SK-N-SH (cell line): ENCODE data around the gene BCAT1. TPM values are rescaled to one million over a fixed set of nuclear protein-coding genes. Genes with fewer than 3 reads are reported as not detected.

ENCODE experiments used
- CTCF ChIA-PET: fragments of 300-600, 350-600 bp; formaldehyde crosslinking; extraction: SDS; loops from one replicate; lab custom pipeline; 2021; lab: Yijun Ruan, JAX
- POLR2A ChIA-PET: fragments of 350-600 bp; sonication (Branson Sonifier 250); formaldehyde crosslinking; extraction: SDS; loops from one replicate; lab custom pipeline; 2020; ENCODE audit warnings: antibody characterized with exemption, inconsistent platforms; lab: Yijun Ruan, JAX
- DNase-seq: peaks from one replicate; pipeline ENCODE4 v3.0.0; 2012
- H2AFZ ChIP-seq: fragments of 200-600 bp; sonication (generic); 2 replicates; pipeline ENCODE4 v1.8.1; 2016; ENCODE audit warnings: antibody characterized with exemption, mild to moderate bottlenecking, low read depth
- H3F3A ChIP-seq: fragments of 200-600 bp; sonication (generic); replicated peaks from 2 replicates; pipeline ENCODE3; 2016; ENCODE audit warnings: antibody characterized with exemption, mild to moderate bottlenecking; ENCODE audit not compliant: insufficient read depth
- H3K27ac ChIP-seq, 2 experiments: fragments of 200-500 bp in 1 of 2; fragments of 200-600 bp in 1 of 2; sonication (Bioruptor generic) in 1 of 2; sonication (generic), shearing (Covaris generic) in 1 of 2; 2 replicates each; pipeline versions ENCODE4 v1.5.1 to v1.6.1; 2014 to 2016; ENCODE audit warnings: low read depth in 2 of 2, inconsistent platforms in 1 of 2, low read length in 1 of 2, mild to moderate bottlenecking in 1 of 2, mixed read lengths in 1 of 2
- H3K27me3 ChIP-seq: fragments of 200-600 bp; sonication (generic), shearing (Covaris generic); 2 replicates; pipeline ENCODE4 v1.6.1; 2016; ENCODE audit warnings: mixed run types; ENCODE audit not compliant: insufficient read depth
- H3K36me3 ChIP-seq, 2 experiments: fragments of 200-500 bp in 1 of 2; fragments of 200-600 bp in 1 of 2; sonication (Bioruptor generic) in 1 of 2; sonication (generic) in 1 of 2; replicated peaks in 1 of 2; 2 replicates each; pipeline versions ENCODE3 to v1.5.1; 2014 to 2016; ENCODE audit warnings: low read length in 1 of 2, mild to moderate bottlenecking in 1 of 2; ENCODE audit not compliant: insufficient read depth in 2 of 2, control insufficient read depth in 1 of 2
- H3K4me1 ChIP-seq, 2 experiments: fragments of 200-500 bp in 1 of 2; fragments of 200-600 bp in 1 of 2; sonication (Bioruptor generic) in 1 of 2; sonication (generic), shearing (Covaris generic) in 1 of 2; 2 replicates each; pipeline versions ENCODE4 v1.5.1 to v1.6.1; 2014 to 2016; ENCODE audit warnings: low read depth in 1 of 2, low read length in 1 of 2, mixed run types in 1 of 2; ENCODE audit not compliant: insufficient read depth in 2 of 2, control insufficient read depth in 1 of 2
- H3K4me2 ChIP-seq: fragments of 200-600 bp; sonication (generic), shearing (Covaris generic); 2 replicates; pipeline ENCODE4 v1.6.1; 2017; ENCODE audit warnings: mixed run types
- H3K4me3 ChIP-seq, 2 experiments: fragments of 200-500 bp in 1 of 2; fragments of 200-600 bp in 1 of 2; sonication (Bioruptor generic) in 1 of 2; sonication (generic), shearing (Covaris generic) in 1 of 2; 2 replicates each; pipeline versions ENCODE4 v1.5.1 to v1.8.1; 2014 to 2016; ENCODE audit warnings: low read depth in 2 of 2, inconsistent platforms in 1 of 2, low read length in 1 of 2, mild to moderate bottlenecking in 1 of 2, mixed read lengths in 1 of 2, moderate library complexity in 1 of 2
- H3K79me2 ChIP-seq: fragments of 200-600 bp; sonication (generic); 2 replicates; pipeline ENCODE4 v1.8.1; 2017; ENCODE audit warnings: mild to moderate bottlenecking; ENCODE audit not compliant: insufficient read depth
- H3K9ac ChIP-seq: fragments of 200-600 bp; sonication (generic); 2 replicates; pipeline ENCODE4 v1.6.1; 2017; ENCODE audit warnings: mixed run types
- H3K9me2 ChIP-seq: fragments of 200-600 bp; sonication (generic); 2 replicates; pipeline ENCODE4 v1.6.1; 2017; ENCODE audit warnings: mixed run types
- H3K9me3 ChIP-seq: fragments of 200-600 bp; sonication (generic); 2 replicates; pipeline ENCODE4 v1.6.1; 2017; ENCODE audit warnings: mixed run types, mild to moderate bottlenecking, moderate library complexity
- H4K20me1 ChIP-seq: fragments of 200-600 bp; sonication (generic); 2 replicates; pipeline ENCODE4 v1.6.1; 2017; ENCODE audit warnings: mild to moderate bottlenecking, mixed run types; ENCODE audit not compliant: insufficient read depth
- CHD2 ChIP-seq: fragments of 150-350 bp; IDR thresholded peaks from 2 replicates; pipeline ENCODE4 v1.6.1; 2018; ENCODE audit warnings: low read length; ENCODE audit not compliant: partially characterized antibody
- ELF1 ChIP-seq: IDR thresholded peaks from 2 replicates; pipeline ENCODE4 v1.4.0; 2012
- EP300 ChIP-seq, 2 experiments: IDR thresholded peaks; 2 replicates each; pipeline versions ENCODE4 v1.4.0 to v1.6.1; 2012; ENCODE audit warnings: borderline replicate concordance in 1 of 2, low read depth in 1 of 2, low read length in 1 of 2
- FOXJ3 ChIP-seq: sonication (generic); formaldehyde crosslinking; IDR thresholded peaks from 2 replicates; pipeline ENCODE4 v1.5.1; 2020; ENCODE audit warnings: mild to moderate bottlenecking, missing genetic modification reagents
- FOXM1 ChIP-seq: IDR thresholded peaks from 2 replicates; pipeline ENCODE4 v1.4.0; 2012; ENCODE audit warnings: low read depth, mild to moderate bottlenecking
- MXI1 ChIP-seq: IDR thresholded peaks from 2 replicates; pipeline ENCODE4 v1.6.1; 2012; ENCODE audit warnings: mild to moderate bottlenecking, low read depth, low read length, improper control_type of control experiment
- NRF1 ChIP-seq: IDR thresholded peaks from 2 replicates; pipeline ENCODE4 v1.6.1; 2012; ENCODE audit warnings: low read depth, mild to moderate bottlenecking, low read length
- POLR2AphosphoS5 ChIP-seq: IDR thresholded peaks from 2 replicates; pipeline ENCODE4 v1.6.1; 2012; ENCODE audit warnings: low read depth, low read length
- RAD21 ChIP-seq: IDR thresholded peaks from 2 replicates; pipeline ENCODE4 v1.6.1; 2012; ENCODE audit warnings: mild to moderate bottlenecking, low read length
- RCOR1 ChIP-seq: fragments of 150-350 bp; IDR thresholded peaks from 2 replicates; pipeline ENCODE4 v1.6.1; 2017; ENCODE audit warnings: antibody characterized with exemption, low read length
- SIN3A ChIP-seq: IDR thresholded peaks from 2 replicates; pipeline ENCODE4 v1.6.1; 2012; ENCODE audit warnings: low read depth, mild to moderate bottlenecking, low read length, moderate library complexity, borderline replicate concordance
- TAF1 ChIP-seq: IDR thresholded peaks from 2 replicates; pipeline ENCODE4 v1.6.1; 2012; ENCODE audit warnings: low read depth, mild to moderate bottlenecking, low read length, moderate library complexity, borderline replicate concordance
- WGBS: methylation state at CpG from one replicate; pipeline ENCODE4 v1.1.6; 2017; ENCODE audit warnings: low lambda C conversion rate; 5-methylcytosine and 5-hydroxymethylcytosine counted together
- polyA plus RNA-seq, 3 experiments: library from polyadenylated mRNA; depleted of rRNA; stranded (reverse); fragments of >200 nt; gene quantifications; 2 replicates each; pipeline ENCODE4 v1.2.3, GENCODE V29; 2012
- TF ChIP-seq, protein P1 (sequence below): fragments of 150-350 bp; IDR thresholded peaks from 2 replicates; pipeline ENCODE4 v1.6.1; 2016; ENCODE audit warnings: mild to moderate bottlenecking, low read depth, low read length
- TF ChIP-seq, protein P2 (sequence below): fragments of 200-600 bp; sonication (generic); IDR thresholded peaks from 2 replicates; pipeline ENCODE4 v1.6.1; 2017; ENCODE audit warnings: antibody characterized with exemption, mild to moderate bottlenecking, moderate library complexity
- TF ChIP-seq, protein P3 (sequence below): IDR thresholded peaks from 2 replicates; pipeline ENCODE4 v1.6.1; 2012; ENCODE audit warnings: mild to moderate bottlenecking, low read depth, low read length, moderate library complexity

Gene BCAT1
- polyA plus RNA-seq, 1 of the 3 experiments (the other 2 are of a cell fraction) = 7.7 TPM

DNA sequence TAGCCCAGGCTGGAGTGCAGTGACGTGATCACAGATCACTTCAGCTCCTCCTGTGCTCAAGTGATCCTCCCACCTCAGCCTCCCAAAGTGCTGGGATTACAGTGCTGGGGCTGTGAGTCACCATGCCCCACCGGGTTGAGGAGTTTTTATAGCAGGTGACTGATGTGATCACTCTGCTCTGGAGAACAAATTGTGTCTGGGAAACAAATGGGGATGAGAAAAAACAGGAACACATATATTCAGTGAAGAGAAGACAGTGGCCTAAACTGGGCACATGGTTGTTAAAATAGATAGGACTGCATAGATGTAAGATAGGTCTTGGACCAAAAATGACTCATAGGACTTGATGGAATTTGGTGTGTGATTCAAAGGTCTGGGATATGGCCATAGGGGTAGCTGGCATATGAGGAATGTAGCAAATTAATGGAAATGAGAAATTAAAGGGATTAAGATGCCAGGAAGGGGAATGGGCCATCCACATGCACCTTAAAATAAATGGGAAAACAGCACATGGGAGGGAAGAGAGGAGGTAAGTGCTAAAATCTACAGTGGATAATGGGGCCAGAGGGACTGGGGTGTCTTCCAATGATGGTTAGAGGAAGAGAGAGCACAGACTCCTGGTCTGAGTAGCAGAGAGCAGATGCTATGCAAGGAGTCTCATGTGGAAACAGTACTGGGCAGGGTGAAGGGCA, 11.2 kb downstream of the BCAT1 start:
- Histone ChIP-seq H3K4me2 (no peak overlapping the region), H3F3A (peaks cover 1% of the 10 kb centered on the region), H3K27ac (no peak overlapping the region), H3K27me3 (no peaks in the 10 kb centered on the region), H2AFZ (no peak overlapping the region), H3K9me2 (no peaks in the 10 kb centered on the region), H3K9ac (no peak overlapping the region), H4K20me1 (peaks cover 62% of the 10 kb centered on the region), H3K79me2 (peaks cover 100% of the 10 kb centered on the region), H3K4me1 (peaks cover 5 to 7% of the 10 kb centered on the region in 2 experiments; a peak in 2 of 4 replicates), H3K36me3 (peaks cover 3 to 37% of the 10 kb centered on the region in 2 experiments), H3K4me3 (no peak overlapping the region), H3K9me3 (no peaks in the 10 kb centered on the region)
- CTCF ChIA-PET = no interaction called here
- no peak for DNase-seq
- no peak for TF ChIP-seq MXI1
- TF ChIP-seq, protein P1, sequence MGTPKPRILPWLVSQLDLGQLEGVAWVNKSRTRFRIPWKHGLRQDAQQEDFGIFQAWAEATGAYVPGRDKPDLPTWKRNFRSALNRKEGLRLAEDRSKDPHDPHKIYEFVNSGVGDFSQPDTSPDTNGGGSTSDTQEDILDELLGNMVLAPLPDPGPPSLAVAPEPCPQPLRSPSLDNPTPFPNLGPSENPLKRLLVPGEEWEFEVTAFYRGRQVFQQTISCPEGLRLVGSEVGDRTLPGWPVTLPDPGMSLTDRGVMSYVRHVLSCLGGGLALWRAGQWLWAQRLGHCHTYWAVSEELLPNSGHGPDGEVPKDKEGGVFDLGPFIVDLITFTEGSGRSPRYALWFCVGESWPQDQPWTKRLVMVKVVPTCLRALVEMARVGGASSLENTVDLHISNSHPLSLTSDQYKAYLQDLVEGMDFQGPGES = no peak
- TF ChIP-seq, protein P2, sequence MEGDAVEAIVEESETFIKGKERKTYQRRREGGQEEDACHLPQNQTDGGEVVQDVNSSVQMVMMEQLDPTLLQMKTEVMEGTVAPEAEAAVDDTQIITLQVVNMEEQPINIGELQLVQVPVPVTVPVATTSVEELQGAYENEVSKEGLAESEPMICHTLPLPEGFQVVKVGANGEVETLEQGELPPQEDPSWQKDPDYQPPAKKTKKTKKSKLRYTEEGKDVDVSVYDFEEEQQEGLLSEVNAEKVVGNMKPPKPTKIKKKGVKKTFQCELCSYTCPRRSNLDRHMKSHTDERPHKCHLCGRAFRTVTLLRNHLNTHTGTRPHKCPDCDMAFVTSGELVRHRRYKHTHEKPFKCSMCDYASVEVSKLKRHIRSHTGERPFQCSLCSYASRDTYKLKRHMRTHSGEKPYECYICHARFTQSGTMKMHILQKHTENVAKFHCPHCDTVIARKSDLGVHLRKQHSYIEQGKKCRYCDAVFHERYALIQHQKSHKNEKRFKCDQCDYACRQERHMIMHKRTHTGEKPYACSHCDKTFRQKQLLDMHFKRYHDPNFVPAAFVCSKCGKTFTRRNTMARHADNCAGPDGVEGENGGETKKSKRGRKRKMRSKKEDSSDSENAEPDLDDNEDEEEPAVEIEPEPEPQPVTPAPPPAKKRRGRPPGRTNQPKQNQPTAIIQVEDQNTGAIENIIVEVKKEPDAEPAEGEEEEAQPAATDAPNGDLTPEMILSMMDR = no peak
- TF ChIP-seq, protein P3, sequence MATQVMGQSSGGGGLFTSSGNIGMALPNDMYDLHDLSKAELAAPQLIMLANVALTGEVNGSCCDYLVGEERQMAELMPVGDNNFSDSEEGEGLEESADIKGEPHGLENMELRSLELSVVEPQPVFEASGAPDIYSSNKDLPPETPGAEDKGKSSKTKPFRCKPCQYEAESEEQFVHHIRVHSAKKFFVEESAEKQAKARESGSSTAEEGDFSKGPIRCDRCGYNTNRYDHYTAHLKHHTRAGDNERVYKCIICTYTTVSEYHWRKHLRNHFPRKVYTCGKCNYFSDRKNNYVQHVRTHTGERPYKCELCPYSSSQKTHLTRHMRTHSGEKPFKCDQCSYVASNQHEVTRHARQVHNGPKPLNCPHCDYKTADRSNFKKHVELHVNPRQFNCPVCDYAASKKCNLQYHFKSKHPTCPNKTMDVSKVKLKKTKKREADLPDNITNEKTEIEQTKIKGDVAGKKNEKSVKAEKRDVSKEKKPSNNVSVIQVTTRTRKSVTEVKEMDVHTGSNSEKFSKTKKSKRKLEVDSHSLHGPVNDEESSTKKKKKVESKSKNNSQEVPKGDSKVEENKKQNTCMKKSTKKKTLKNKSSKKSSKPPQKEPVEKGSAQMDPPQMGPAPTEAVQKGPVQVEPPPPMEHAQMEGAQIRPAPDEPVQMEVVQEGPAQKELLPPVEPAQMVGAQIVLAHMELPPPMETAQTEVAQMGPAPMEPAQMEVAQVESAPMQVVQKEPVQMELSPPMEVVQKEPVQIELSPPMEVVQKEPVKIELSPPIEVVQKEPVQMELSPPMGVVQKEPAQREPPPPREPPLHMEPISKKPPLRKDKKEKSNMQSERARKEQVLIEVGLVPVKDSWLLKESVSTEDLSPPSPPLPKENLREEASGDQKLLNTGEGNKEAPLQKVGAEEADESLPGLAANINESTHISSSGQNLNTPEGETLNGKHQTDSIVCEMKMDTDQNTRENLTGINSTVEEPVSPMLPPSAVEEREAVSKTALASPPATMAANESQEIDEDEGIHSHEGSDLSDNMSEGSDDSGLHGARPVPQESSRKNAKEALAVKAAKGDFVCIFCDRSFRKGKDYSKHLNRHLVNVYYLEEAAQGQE = no peak
- no peak for TF ChIP-seq TAF1
- TF ChIP-seq CHD2 = no peak
- no peak for TF ChIP-seq FOXJ3 (CRISPR knock-in tag)
- TF ChIP-seq NRF1 = no peak
- TF ChIP-seq ELF1 = no peak
- TF ChIP-seq POLR2AphosphoS5 = no peak
- TF ChIP-seq EP300 (IDR thresholded peaks at IDR 0.05; ENCODE audit: borderline replicate concordance in 1 of 2, low read depth in 1 of 2, low read length in 1 of 2) = no peak
- no peak for TF ChIP-seq SIN3A
- no peak for TF ChIP-seq RCOR1
- TF ChIP-seq RAD21 = no peak
- no peak for TF ChIP-seq FOXM1
- WGBS = 10% methylated on average over 2 of the region's 2 CpGs
- POLR2A ChIA-PET = no interaction called here
